HEK293T (cell line): ENCODE results near the gene ZNF804B.

Source experiments
- CTCF ChIA-PET: fragments of 350-600 bp; formaldehyde crosslinking; extraction: SDS; loops from one replicate; lab custom pipeline; 2021; ENCODE audit warnings: antibody characterized with exemption, inconsistent platforms; lab: Yijun Ruan, JAX
- POLR2A ChIA-PET: fragments of 350-600 bp; formaldehyde crosslinking; extraction: SDS; loops from one replicate; lab custom pipeline; 2020; ENCODE audit warnings: antibody characterized with exemption, inconsistent platforms; lab: Yijun Ruan, JAX
- DNase-seq: peaks from one replicate; pipeline ENCODE4 v3.0.0; 2012; ENCODE audit warnings: mixed read lengths; ENCODE audit errors: extremely low spot score
- ARNT ChIP-seq: fragments of 450-650 bp; IDR thresholded peaks from 2 replicates; pipeline ENCODE4 v1.6.1; 2017; ENCODE audit warnings: mild to moderate bottlenecking
- BHLHE40 ChIP-seq: fragments of 450-650 bp; IDR thresholded peaks from 2 replicates; pipeline ENCODE4 v1.6.1; 2016; ENCODE audit warnings: mild to moderate bottlenecking, moderate library complexity, borderline replicate concordance
- CTBP1 ChIP-seq: fragments of 450-650 bp; IDR thresholded peaks from 2 replicates; pipeline ENCODE4 v1.6.1; 2016; ENCODE audit warnings: borderline replicate concordance
- ELF4 ChIP-seq: fragments of 450-650 bp; IDR thresholded peaks from 2 replicates; pipeline ENCODE4 v1.6.1; 2017; ENCODE audit warnings: antibody characterized with exemption
- FOXA1 ChIP-seq: fragments of 450-650 bp; IDR thresholded peaks from 2 replicates; pipeline ENCODE4 v1.6.1; 2016; ENCODE audit warnings: mild to moderate bottlenecking
- FOXK2 ChIP-seq: fragments of 450-650 bp; IDR thresholded peaks from 2 replicates; pipeline ENCODE4 v1.6.1; 2016; ENCODE audit warnings: mild to moderate bottlenecking
- FOXM1 ChIP-seq: fragments of 450-650 bp; IDR thresholded peaks from 2 replicates; pipeline ENCODE4 v1.6.1; 2017; ENCODE audit warnings: mild to moderate bottlenecking, borderline replicate concordance
- HDGF ChIP-seq: fragments of 450-650 bp; IDR thresholded peaks from 2 replicates; pipeline ENCODE4 v1.6.1; 2017; ENCODE audit warnings: antibody characterized with exemption, borderline replicate concordance
- L3MBTL2 ChIP-seq: fragments of 450-650 bp; conservative IDR thresholded peaks from 2 replicates; pipeline ENCODE4 v1.6.1; 2016; ENCODE audit warnings: mild to moderate bottlenecking
- LEF1 ChIP-seq: fragments of 450-650 bp; IDR thresholded peaks from 2 replicates; pipeline ENCODE4 v1.6.1; 2017; ENCODE audit warnings: mild to moderate bottlenecking, borderline replicate concordance
- NFRKB ChIP-seq: fragments of 450-650 bp; IDR thresholded peaks from 2 replicates; pipeline ENCODE4 v1.6.1; 2016; ENCODE audit warnings: mild to moderate bottlenecking, moderate library complexity
- SP1 ChIP-seq: fragments of 450-650 bp; IDR thresholded peaks from 2 replicates; pipeline ENCODE4 v1.6.1; 2017
- SUZ12 ChIP-seq: fragments of 450-650 bp; IDR thresholded peaks from 2 replicates; pipeline ENCODE4 v1.6.1; 2016; ENCODE audit warnings: mild to moderate bottlenecking
- TARDBP ChIP-seq: fragments of 450-650 bp; IDR thresholded peaks from 2 replicates; pipeline ENCODE4 v1.6.1; 2016
- ZNF384 ChIP-seq: fragments of 450-650 bp; IDR thresholded peaks from 2 replicates; pipeline ENCODE4 v1.6.1; 2016
- TF ChIP-seq, protein P1 (sequence below): fragments of 450-650 bp; IDR thresholded peaks from 2 replicates; pipeline ENCODE4 v1.6.1; 2016

Gene ZNF804B

DNA sequence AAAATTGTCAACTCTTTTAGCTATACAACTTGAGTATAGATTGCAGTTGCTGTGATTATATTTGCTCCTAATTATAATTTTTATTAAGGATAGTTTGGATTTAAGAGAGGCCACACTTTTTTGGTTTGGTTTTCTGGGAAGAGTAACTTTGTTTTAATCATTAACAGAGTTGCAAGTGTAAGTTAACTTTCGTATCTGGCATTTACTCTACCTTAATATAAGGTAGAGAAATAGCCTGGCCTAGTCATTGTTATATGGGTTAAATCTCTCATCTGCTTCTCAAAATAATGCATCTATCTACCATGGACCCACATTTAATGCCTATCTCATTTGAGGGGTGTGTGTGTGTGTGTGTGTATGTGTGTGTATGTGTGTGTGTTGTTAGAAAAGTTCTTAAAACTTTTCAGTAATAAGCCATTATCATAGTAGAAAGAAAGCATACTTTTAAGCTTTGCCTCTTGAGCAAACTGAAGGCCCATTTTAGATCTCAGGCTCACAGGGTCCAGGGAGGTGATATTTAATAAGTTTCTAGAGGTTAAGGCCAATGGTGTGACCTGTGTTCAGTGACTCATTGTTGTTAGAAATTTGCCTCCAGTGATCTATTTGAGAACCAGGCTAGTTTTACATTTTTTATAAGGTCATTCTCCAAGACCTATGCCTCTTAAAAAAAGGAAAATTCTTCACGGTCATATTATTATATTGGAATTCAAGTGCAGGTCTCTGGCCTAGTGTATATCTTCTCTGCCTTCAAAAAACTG, 47.0 kb downstream of the ZNF804B start:
- POLR2A ChIA-PET: no interaction called here
- TF ChIP-seq HDGF (no peak), FOXA1 (no peak), L3MBTL2 (no peak), TARDBP (no peak), SP1 (no peak), ARNT (no peak), BHLHE40 (no peak)
- DNase-seq: no peak
- CTCF ChIA-PET: no interaction called here

DNA sequence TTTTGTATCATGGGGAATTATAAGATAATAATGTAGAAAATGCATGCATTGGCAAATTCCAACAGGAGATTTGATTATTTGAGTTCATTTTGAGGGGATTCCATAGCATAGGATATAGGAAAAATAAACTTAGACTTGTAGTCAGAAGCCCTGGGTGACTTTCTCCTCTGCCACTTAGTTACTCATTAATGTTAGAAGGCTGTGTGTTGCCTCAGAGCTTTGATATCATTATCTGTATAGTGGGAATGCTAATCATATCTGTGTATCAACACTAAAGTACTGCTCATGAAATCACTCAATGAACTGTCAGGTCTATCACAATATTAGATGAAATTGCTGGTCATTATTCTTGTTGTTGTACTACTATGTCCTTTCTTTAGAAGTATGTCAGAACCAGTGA, 59.1 kb downstream of the ZNF804B start:
- CTCF ChIA-PET: no interaction called here
- TF ChIP-seq NFRKB (no peak), FOXK2 (no peak), SUZ12 (no peak), HDGF (no peak), BHLHE40 (no peak), FOXM1 (no peak), ELF4 (no peak), ARNT (no peak), ZNF384 (no peak), SP1 (no peak), FOXA1 (no peak), LEF1 (no peak)
- TF ChIP-seq, protein P1, sequence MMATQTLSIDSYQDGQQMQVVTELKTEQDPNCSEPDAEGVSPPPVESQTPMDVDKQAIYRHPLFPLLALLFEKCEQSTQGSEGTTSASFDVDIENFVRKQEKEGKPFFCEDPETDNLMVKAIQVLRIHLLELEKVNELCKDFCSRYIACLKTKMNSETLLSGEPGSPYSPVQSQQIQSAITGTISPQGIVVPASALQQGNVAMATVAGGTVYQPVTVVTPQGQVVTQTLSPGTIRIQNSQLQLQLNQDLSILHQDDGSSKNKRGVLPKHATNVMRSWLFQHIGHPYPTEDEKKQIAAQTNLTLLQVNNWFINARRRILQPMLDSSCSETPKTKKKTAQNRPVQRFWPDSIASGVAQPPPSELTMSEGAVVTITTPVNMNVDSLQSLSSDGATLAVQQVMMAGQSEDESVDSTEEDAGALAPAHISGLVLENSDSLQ: no peak
- POLR2A ChIA-PET: no interaction called here
- no peak for DNase-seq

DNA sequence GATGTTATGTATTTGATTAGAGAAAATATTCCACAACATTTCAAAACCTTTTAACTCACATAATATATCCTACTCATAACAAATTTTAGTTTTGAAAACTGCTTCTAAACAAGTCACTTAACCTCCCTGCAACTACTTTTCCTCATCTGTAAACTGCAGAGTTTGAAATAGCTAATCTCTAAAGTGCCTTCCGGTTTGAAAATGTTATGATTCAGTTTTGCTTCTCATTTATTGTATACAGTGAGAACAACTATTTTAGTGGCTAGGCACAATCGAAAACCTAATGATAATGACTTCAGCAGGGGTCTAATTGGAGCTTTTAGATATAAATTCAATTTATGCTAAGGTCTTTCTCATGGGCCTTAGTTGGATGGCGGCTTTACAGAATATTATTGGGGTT, 66.7 kb downstream of the ZNF804B start:
- POLR2A ChIA-PET: no interaction called here
- TF ChIP-seq, protein P1: no peak
- no peak for TF ChIP-seq FOXM1
- TF ChIP-seq FOXK2: no peak
- TF ChIP-seq LEF1: no peak
- TF ChIP-seq NFRKB: no peak
- no peak for TF ChIP-seq ZNF384
- no peak for TF ChIP-seq TARDBP
- TF ChIP-seq SUZ12: no peak
- TF ChIP-seq ARNT: no peak
- TF ChIP-seq HDGF: no peak
- no peak for TF ChIP-seq ELF4
- no peak for TF ChIP-seq L3MBTL2
- TF ChIP-seq CTBP1: no peak
- no peak for TF ChIP-seq SP1
- no peak for TF ChIP-seq FOXA1
- no peak for TF ChIP-seq BHLHE40
- CTCF ChIA-PET: interaction anchor here (0.6 kb wide), 1 partner anchor 219 kb away, joined by 3 read pairs; no protein-coding TSS in a partner anchor
- DNase-seq: no peak

DNA sequence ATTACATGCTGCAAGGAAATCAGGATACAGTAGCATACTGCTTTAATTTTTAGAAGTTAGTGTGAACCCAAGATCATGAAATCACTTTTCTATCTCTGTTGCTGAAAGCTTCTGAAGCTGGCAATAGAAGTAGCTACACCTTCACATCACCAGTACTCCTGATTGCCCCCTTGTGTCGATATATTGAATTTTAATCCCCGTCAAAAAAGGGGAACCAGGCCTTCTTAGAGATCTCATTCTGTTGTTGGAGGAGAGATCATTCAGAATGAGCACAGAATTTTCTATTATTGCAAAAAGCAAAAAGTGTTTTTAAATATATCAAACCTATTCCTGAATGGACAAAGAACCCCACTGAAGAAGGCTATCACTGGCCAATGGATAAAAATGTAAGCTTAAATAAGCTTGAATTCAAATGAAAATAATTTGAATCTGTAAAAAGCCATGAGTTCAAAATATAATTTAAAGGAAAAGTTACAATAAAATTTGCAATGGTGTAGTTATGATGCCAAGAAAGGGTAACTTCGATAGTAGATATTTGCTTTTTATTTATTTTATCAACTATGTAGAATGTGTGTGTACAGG, 75.7 kb downstream of the ZNF804B start:
- ChIA-PET CTCF (interaction anchor here (1.2 to 1.5 kb wide), 2 partner anchors 288 to 594 kb away, joined by 3 to 6 read pairs; no protein-coding TSS in a partner anchor), POLR2A (no interaction called here)
- TF ChIP-seq FOXM1 (no peak), LEF1 (no peak)
- DNase-seq: peak; percentile 31

DNA sequence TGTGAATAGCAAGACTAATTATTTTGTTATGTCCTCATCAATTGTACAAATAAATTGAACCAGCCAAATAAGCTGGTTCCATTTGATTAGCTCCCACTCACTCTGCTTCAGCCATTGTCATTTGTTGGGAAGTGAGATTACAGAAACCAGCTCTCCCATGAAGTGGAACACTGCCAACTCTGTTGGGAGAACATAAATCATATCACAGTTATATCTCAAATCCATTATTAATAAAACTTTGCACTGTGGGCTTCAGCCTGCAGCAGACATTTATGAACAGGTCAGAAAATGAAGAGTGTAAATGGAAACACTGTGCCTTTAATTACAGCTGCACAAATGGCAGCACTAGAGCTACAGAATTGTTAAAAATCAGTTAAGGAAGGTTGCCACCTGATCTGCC, 82.7 kb downstream of the ZNF804B start:
- no peak for TF ChIP-seq NFRKB
- no peak for TF ChIP-seq FOXM1
- no peak for TF ChIP-seq TARDBP
- no peak for TF ChIP-seq L3MBTL2
- no peak for TF ChIP-seq HDGF
- no peak for TF ChIP-seq SP1
- TF ChIP-seq LEF1: no peak
- no peak for TF ChIP-seq FOXA1
- no peak for TF ChIP-seq ZNF384
- TF ChIP-seq ELF4: no peak
- no peak for TF ChIP-seq BHLHE40
- POLR2A ChIA-PET: no interaction called here
- CTCF ChIA-PET: no interaction called here
- no peak for DNase-seq

DNA sequence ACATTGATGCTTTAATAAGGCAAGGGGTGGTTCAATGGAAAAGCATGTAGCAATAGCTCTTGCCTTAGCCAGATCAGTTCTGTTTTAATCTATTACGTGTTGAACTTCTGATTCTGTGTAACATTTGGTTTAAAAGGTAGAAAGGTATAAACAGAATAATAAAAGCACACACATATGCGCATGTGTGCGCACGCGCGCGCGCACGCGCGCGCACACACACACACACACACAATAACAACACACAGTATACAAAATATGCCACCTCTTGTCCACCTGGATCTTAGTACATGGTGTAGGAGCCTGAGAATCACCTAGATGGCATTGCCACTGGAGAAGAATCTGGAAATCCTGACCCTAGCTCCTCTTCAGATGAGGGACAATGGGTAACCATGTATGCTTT, 85.6 kb downstream of the ZNF804B start:
- ChIA-PET CTCF (no interaction called here), POLR2A (no interaction called here)
- no peak for DNase-seq
- no peak for TF ChIP-seq TARDBP
- no peak for TF ChIP-seq HDGF
- TF ChIP-seq BHLHE40: no peak
- no peak for TF ChIP-seq FOXM1
- no peak for TF ChIP-seq ARNT
- TF ChIP-seq NFRKB: no peak
- no peak for TF ChIP-seq SP1
- TF ChIP-seq, protein P1: no peak
